GM18502 (cell line): ENCODE data around the gene GFRA1.
"Not testable (repeated sequence)": the region's sequence is repeated elsewhere in the genome, so short reads cannot be mapped to it uniquely, and the experiment has no call there.

Experiments used
- ATAC-seq: cut with Tn5 transposase; IDR thresholded peaks from one replicate; pipeline ENCODE4 v1.9.1; 2021; ENCODE audit warnings: mild to moderate bottlenecking; ENCODE audit not compliant: unreplicated experiment, poor library complexity

GFRA1 gene

GRCh38 chr10:116049158-116049973, 223.6 kb downstream of the GFRA1 start:
- no peak for ATAC-seq

GRCh38 chr10:116045366-116046356, 227.3 kb downstream of the GFRA1 start:
- ATAC-seq: no peak

GRCh38 chr10:116044801-116045248, 228.2 kb downstream of the GFRA1 start:
- no peak for ATAC-seq

GRCh38 chr10:116043861-116044260, 229.1 kb downstream of the GFRA1 start:
- ATAC-seq: no peak

- no peak for ATAC-seq
These were observed 229.7 kb downstream of the GFRA1 start for GRCh38 chr10:116043304-116043703.

- ATAC-seq: no peak
These were observed 231.1 kb downstream of the GFRA1 start for GRCh38 chr10:116041948-116042347.

GRCh38 chr10:116039612-116040011, 233.4 kb downstream of the GFRA1 start:
- ATAC-seq: no peak

GRCh38 chr10:116038259-116038658, 234.7 kb downstream of the GFRA1 start:
- no peak for ATAC-seq

- not testable (repeated sequence) for ATAC-seq
These were observed 237.6 kb downstream of the GFRA1 start for GRCh38 chr10:116035406-116035805.

- ATAC-seq: no peak
These were observed 242.4 kb downstream of the GFRA1 start for GRCh38 chr10:116030576-116030975.

GRCh38 chr10:116029826-116030225, 243.2 kb downstream of the GFRA1 start:
- no peak for ATAC-seq

- no peak for ATAC-seq
These were observed 245.7 kb downstream of the GFRA1 start for GRCh38 chr10:116027355-116027754.

GRCh38 chr10:116026725-116027124, 246.3 kb downstream of the GFRA1 start:
- no peak for ATAC-seq

GRCh38 chr10:116026315-116026714, 246.7 kb downstream of the GFRA1 start:
- no peak for ATAC-seq

GRCh38 chr10:116024271-116024878, 248.6 kb downstream of the GFRA1 start:
- no peak for ATAC-seq

- ATAC-seq: no peak
These were observed 255.6 kb downstream of the GFRA1 start for GRCh38 chr10:116017405-116017804.

- no peak for ATAC-seq
These were observed 257.2 kb downstream of the GFRA1 start for GRCh38 chr10:116015583-116016333.

- no peak for ATAC-seq
These were observed 258.0 kb downstream of the GFRA1 start for GRCh38 chr10:116014871-116015582.

GRCh38 chr10:116014326-116014725, 258.7 kb downstream of the GFRA1 start:
- no peak for ATAC-seq
